Natural killer cell (primary cell): Measurements from ENCODE around the gene TNRC6A. TPM values are rescaled to one million over a fixed set of nuclear protein-coding genes. Genes with fewer than 3 reads are reported as not detected.
A peak's percentile ranks its signal among the peaks of the same experiment; 100 is the strongest.

Source experiments
- ATAC-seq, 3 donors: fragments of 150-1000 bp in 2 of 3; fragments of 200-7000 bp in 1 of 3; cut with Tn5 transposase; 1 replicate in 1 of 3; 2 replicates in 2 of 3; pipeline ENCODE4 v1.10.0; 2021; ENCODE audit warnings: mild to moderate bottlenecking in 2 of 3, moderate library complexity in 2 of 3
- DNase-seq, 2 donors: peaks; one replicate each; pipeline versions ENCODE4 v3.0.0 to v3.0.0-alpha.2; 2013 to 2021; ENCODE audit warnings: mixed read lengths in 1 of 2
- H3K27ac ChIP-seq: one replicate; pipeline ENCODE4 v1.5.1; 2013; ENCODE audit warnings: mild to moderate bottlenecking, low read length
- H3K27me3 ChIP-seq: one replicate; pipeline ENCODE4 v1.6.1; 2013; ENCODE audit warnings: low read length; ENCODE audit not compliant: control insufficient read depth, insufficient read depth
- H3K36me3 ChIP-seq: one replicate; pipeline ENCODE4 v1.6.1; 2013; ENCODE audit warnings: low read length; ENCODE audit not compliant: control insufficient read depth, insufficient read depth
- H3K4me1 ChIP-seq: one replicate; pipeline ENCODE4 v1.6.1; 2013; ENCODE audit warnings: low read length; ENCODE audit not compliant: control insufficient read depth, insufficient read depth
- H3K4me3 ChIP-seq: one replicate; pipeline ENCODE4 v1.5.1; 2013; ENCODE audit warnings: low read length
- H3K9me3 ChIP-seq: one replicate; pipeline ENCODE4 v1.6.1; 2013; ENCODE audit warnings: low read length; ENCODE audit not compliant: control insufficient read depth, insufficient read depth
- H3K27ac Mint-ChIP-seq, 2 donors: one replicate each; pipeline ENCODE4 v1.8.0; 2022; ENCODE audit warnings: mild to moderate bottlenecking in 2 of 2, mixed read lengths in 2 of 2, moderate library complexity in 1 of 2
- H3K27me3 Mint-ChIP-seq, 2 donors: one replicate each; pipeline ENCODE4 v1.8.0; 2022; ENCODE audit warnings: low read depth in 2 of 2, mixed read lengths in 2 of 2
- H3K36me3 Mint-ChIP-seq: one replicate; pipeline ENCODE4 v1.8.0; 2022; ENCODE audit warnings: mixed read lengths
- H3K4me1 Mint-ChIP-seq, 2 donors: one replicate each; pipeline ENCODE4 v1.8.0; 2022; ENCODE audit warnings: mixed read lengths in 2 of 2
- H3K4me3 Mint-ChIP-seq: one replicate; pipeline ENCODE4 v1.8.0; 2022; ENCODE audit warnings: mild to moderate bottlenecking, moderate library complexity, mixed read lengths
- H3K9me3 Mint-ChIP-seq, 2 donors: one replicate each; pipeline ENCODE4 v1.8.0; 2022; ENCODE audit warnings: mixed read lengths in 2 of 2
- CTCF ChIP-seq: fragments of 200-600 bp; IDR thresholded peaks from one replicate; pipeline ENCODE4 v1.8.0; 2022; ENCODE audit warnings: antibody characterized with exemption
- WGBS: methylation state at CpG from one replicate; pipeline ENCODE4 v1.1.7; 2013; ENCODE audit warnings: missing lambda C conversion rate; ENCODE audit not compliant: insufficient coverage; 5-methylcytosine and 5-hydroxymethylcytosine counted together
- intact Hi-C: fragments of 100-400 bp; cut with micrococcal nuclease; formaldehyde crosslinking; loops from one replicate; pipeline ENCODE4 v1.14.2; 2022
- total RNA-seq, 4 donors: library from RNA; stranded (reverse); fragments of 120-200 nt in 1 of 4; gene quantifications; one replicate each; pipeline versions ENCODE4 v1.2.3 to v1.2.4, GENCODE V29; 2013 to 2022

The TNRC6A gene
- total RNA-seq, 3 donors from 2014 or later (not counting 1 experiment from before 2014, with no cell fraction given), result 53.9 to 68.5 (median 66.3) TPM

GRCh38 chr16:24815021-24815420 is 85.6 kb downstream of the TNRC6A start:
- peaks cover 35% of the 10 kb centered on the region for H3K36me3 Mint-ChIP-seq
- ATAC-seq (no peak), DNase-seq (no peak)
- WGBS, result 94% methylated on average over 7 of the region's 7 CpGs
- intact Hi-C loops, result no loop called here
- H3K4me1 Mint-ChIP-seq, result peaks cover 3 to 9% of the 10 kb centered on the region in 2 donors
- H3K36me3 ChIP-seq, result peaks cover 82% of the 10 kb centered on the region
- no peaks in the 10 kb centered on the region for H3K9me3 Mint-ChIP-seq
- H3K4me1 ChIP-seq, result no peaks in the 10 kb centered on the region
- no peak overlapping the region for H3K4me3 ChIP-seq
- no peaks in the 10 kb centered on the region for H3K27me3 Mint-ChIP-seq
- TF ChIP-seq CTCF, result no peak
- H3K27me3 ChIP-seq, result no peaks in the 10 kb centered on the region
- no peak overlapping the region for H3K4me3 Mint-ChIP-seq
- H3K27ac ChIP-seq, result no peak overlapping the region
- no peak overlapping the region for H3K27ac Mint-ChIP-seq
- H3K9me3 ChIP-seq, result no peaks in the 10 kb centered on the region

- H3K27me3 ChIP-seq, result no peaks in the 10 kb centered on the region
- no peaks in the 10 kb centered on the region for H3K9me3 Mint-ChIP-seq
- no peak overlapping the region for H3K4me3 ChIP-seq
- TF ChIP-seq CTCF, result no peak
- intact Hi-C loops, result no loop called here
- H3K4me3 Mint-ChIP-seq, result no peak overlapping the region
- peaks cover 83% of the 10 kb centered on the region for H3K36me3 ChIP-seq
- H3K4me1 Mint-ChIP-seq, result peaks cover 19 to 25% of the 10 kb centered on the region in 2 donors
- no peak overlapping the region for H3K27ac ChIP-seq
- WGBS, result 96% methylated on average over 6 of the region's 6 CpGs
- no peak overlapping the region for H3K27ac Mint-ChIP-seq
- H3K9me3 ChIP-seq, result no peaks in the 10 kb centered on the region
- DNase-seq (no peak), ATAC-seq (no peak)
- peaks cover 8% of the 10 kb centered on the region for H3K4me1 ChIP-seq
- no peaks in the 10 kb centered on the region for H3K27me3 Mint-ChIP-seq
- peaks cover 41% of the 10 kb centered on the region for H3K36me3 Mint-ChIP-seq
Observed at GRCh38 chr16:24816688-24817087, 87.2 kb downstream of the TNRC6A start.

GRCh38 chr16:24819462-24820040 is 90.1 kb downstream of the TNRC6A start:
- no peaks in the 10 kb centered on the region for H3K27me3 ChIP-seq
- no peak overlapping the region for H3K4me3 ChIP-seq
- no peak for ATAC-seq
- no peak for DNase-seq
- peaks cover 85% of the 10 kb centered on the region for H3K36me3 ChIP-seq
- peaks cover 21% of the 10 kb centered on the region for H3K4me1 ChIP-seq
- TF ChIP-seq CTCF, result no peak
- Mint-ChIP-seq H3K9me3 (no peaks in the 10 kb centered on the region), H3K36me3 (peaks cover 41% of the 10 kb centered on the region), H3K27ac (no peak overlapping the region), H3K27me3 (no peaks in the 10 kb centered on the region), H3K4me3 (no peak overlapping the region), H3K4me1 (peaks cover 32 to 38% of the 10 kb centered on the region in 2 donors)
- H3K9me3 ChIP-seq, result no peaks in the 10 kb centered on the region
- intact Hi-C loops, result no loop called here
- 95% methylated on average over 2 of the region's 2 CpGs for WGBS
- H3K27ac ChIP-seq, result no peak overlapping the region

- WGBS, result 100% methylated on average over 1 of the region's 1 CpG
- H3K27ac Mint-ChIP-seq, result peak overlapping the region in 1 of 2 donors; percentile 86
- peaks cover 82% of the 10 kb centered on the region for H3K36me3 ChIP-seq
- peaks cover 32 to 38% of the 10 kb centered on the region in 2 donors for H3K4me1 Mint-ChIP-seq
- no peaks in the 10 kb centered on the region for H3K9me3 ChIP-seq
- no peaks in the 10 kb centered on the region for H3K9me3 Mint-ChIP-seq
- TF ChIP-seq CTCF, result no peak
- peaks cover 32% of the 10 kb centered on the region for H3K36me3 Mint-ChIP-seq
- H3K27me3 ChIP-seq, result no peaks in the 10 kb centered on the region
- no peak for ATAC-seq
- no peak overlapping the region for H3K4me3 ChIP-seq
- H3K4me3 Mint-ChIP-seq, result no peak overlapping the region
- DNase-seq, result no peak
- peaks cover 21% of the 10 kb centered on the region for H3K4me1 ChIP-seq
- H3K27ac ChIP-seq, result no peak overlapping the region
- intact Hi-C loops, result no loop called here
- H3K27me3 Mint-ChIP-seq, result no peaks in the 10 kb centered on the region
Observed at GRCh38 chr16:24820522-24820921, 91.1 kb downstream of the TNRC6A start.
